ENCODE measurements around the gene ZNFX1. TPM values are rescaled to one million over a fixed set of nuclear protein-coding genes. Genes with fewer than 3 reads are reported as not detected.
"Not testable (repeated sequence)": the region's sequence is repeated elsewhere in the genome, so short reads cannot be mapped to it uniquely, and the experiment has no call there.

ZNFX1 gene
- polyA plus RNA-seq, 1 donor from 2014 or later = 5.4 TPM

DNA sequence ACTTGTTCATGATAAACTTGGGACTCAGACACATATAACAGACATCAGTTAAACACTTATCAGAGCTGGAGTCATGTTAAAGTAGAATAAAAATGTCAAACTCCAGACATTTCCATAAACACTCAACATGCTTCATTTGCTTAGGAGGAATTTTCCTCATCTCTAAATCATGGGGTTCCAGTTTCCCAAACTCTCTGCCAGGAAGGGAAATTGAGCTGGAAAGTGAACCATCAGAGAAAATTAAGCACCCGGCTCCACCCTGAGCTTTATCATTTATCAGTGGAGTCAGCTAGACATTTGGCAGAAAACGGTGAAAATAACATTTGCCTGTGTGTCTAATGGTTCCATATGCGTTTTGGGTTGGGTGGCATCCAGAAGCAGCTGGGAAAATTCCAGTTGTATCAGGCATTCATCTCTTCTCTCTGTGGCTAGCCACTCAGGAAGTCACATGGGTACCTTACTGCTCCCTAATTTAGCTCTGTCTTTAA is 25.3 kb upstream of the ZNFX1 start (continued):
- TF ChIP-seq EZH2 (IDR thresholded peaks at IDR 0.05; ENCODE audit: borderline replicate concordance, insufficient read depth, low read length, poor library complexity, severe bottlenecking) (no peak), EP300 (conservative IDR thresholded peaks at IDR 0.05; ENCODE audit: poor library complexity, severe bottlenecking) (no peak), MXI1 (conservative IDR thresholded peaks at IDR 0.05; ENCODE audit: poor library complexity, severe bottlenecking) (no peak), RAD21 (conservative IDR thresholded peaks at IDR 0.05) (no peak), POLR2AphosphoS5 (IDR thresholded peaks at IDR 0.05) (no peak)

DNA sequence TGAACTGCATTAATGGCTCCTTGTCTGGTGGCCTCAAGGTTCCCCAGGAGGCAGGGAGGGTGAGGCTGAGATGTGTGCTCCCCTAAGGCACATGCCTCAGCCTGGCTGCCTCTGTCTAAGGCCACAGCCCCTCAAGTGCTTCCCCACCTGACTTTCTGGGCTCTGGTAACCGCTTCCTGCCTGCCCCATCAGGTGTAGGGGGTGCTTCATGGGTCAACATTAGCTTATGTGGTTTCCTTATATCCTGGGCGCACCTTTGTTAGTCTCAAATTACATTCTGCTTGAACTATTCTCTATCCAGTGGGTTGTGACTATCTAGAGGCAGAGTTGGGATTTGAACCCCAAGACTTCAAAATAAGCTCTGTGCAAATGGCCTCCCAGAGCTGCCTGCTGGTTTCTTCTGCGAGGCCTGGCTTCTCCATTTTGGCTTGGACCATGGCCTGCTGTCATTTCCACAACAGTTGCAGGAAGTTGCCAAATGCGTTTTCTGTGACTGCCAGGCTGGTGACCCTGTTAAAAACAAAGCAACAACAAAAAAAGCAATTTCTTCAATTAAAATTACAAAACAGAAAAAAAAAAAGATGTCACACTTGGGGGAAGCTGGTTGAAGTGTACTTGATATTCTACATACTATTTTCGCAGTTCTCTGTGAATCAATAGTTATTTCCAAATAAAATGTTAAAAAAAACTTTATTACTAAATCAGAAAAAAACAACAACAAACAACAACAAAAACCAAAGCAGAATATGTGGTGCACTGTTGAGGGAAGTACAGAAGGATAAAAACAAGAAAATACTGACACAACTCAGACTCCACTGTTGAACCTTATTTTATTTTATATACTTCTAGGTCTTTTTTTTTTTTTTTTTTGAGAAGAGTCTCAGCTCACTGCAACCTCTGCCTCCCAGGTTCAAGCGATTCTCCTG is 20.0 kb upstream of the ZNFX1 start:
- Histone ChIP-seq H3K36me3 (ENCODE audit: insufficient read depth, low read length) (no peaks in the 10 kb centered on the region), H3K27ac (ENCODE audit: low read length) (no peak overlapping the region), H3K9me2 (ENCODE audit: insufficient read depth, low read length) (no peaks in the 10 kb centered on the region), H3K4me3 (ENCODE audit: low read length) (no peak overlapping the region), H3F3A (ENCODE audit: insufficient read depth, low read length, poor library complexity, severe bottlenecking) (no peaks in the 10 kb centered on the region), H2AFZ (ENCODE audit: low read depth, low read length) (no peak overlapping the region), H3K4me2 (ENCODE audit: low read length) (no peak overlapping the region), H4K20me1 (ENCODE audit: insufficient read depth) (no peaks in the 10 kb centered on the region), H3K9me3 (ENCODE audit: low read length) (no peaks in the 10 kb centered on the region), H3K27me3 (ENCODE audit: insufficient read depth, low read depth, low read length) (no peaks in the 10 kb centered on the region), H3K9ac (ENCODE audit: low read length) (no peak overlapping the region), H3K79me2 (replicated peaks; ENCODE audit: insufficient read depth, low read length) (no peaks in the 10 kb centered on the region)
- TF ChIP-seq TAF1 (IDR thresholded peaks at IDR 0.05; ENCODE audit: low read depth) (no peak), MXI1 (conservative IDR thresholded peaks at IDR 0.05; ENCODE audit: poor library complexity, severe bottlenecking) (no peak), RAD21 (conservative IDR thresholded peaks at IDR 0.05) (no peak), SMC3 (conservative IDR thresholded peaks at IDR 0.05; ENCODE audit: poor library complexity) (no peak), EZH2 (IDR thresholded peaks at IDR 0.05; ENCODE audit: borderline replicate concordance, insufficient read depth, low read length, poor library complexity, severe bottlenecking) (no peak), POLR2AphosphoS5 (IDR thresholded peaks at IDR 0.05) (no peak), EP300 (conservative IDR thresholded peaks at IDR 0.05; ENCODE audit: poor library complexity, severe bottlenecking) (no peak)
- TF ChIP-seq, protein P1, sequence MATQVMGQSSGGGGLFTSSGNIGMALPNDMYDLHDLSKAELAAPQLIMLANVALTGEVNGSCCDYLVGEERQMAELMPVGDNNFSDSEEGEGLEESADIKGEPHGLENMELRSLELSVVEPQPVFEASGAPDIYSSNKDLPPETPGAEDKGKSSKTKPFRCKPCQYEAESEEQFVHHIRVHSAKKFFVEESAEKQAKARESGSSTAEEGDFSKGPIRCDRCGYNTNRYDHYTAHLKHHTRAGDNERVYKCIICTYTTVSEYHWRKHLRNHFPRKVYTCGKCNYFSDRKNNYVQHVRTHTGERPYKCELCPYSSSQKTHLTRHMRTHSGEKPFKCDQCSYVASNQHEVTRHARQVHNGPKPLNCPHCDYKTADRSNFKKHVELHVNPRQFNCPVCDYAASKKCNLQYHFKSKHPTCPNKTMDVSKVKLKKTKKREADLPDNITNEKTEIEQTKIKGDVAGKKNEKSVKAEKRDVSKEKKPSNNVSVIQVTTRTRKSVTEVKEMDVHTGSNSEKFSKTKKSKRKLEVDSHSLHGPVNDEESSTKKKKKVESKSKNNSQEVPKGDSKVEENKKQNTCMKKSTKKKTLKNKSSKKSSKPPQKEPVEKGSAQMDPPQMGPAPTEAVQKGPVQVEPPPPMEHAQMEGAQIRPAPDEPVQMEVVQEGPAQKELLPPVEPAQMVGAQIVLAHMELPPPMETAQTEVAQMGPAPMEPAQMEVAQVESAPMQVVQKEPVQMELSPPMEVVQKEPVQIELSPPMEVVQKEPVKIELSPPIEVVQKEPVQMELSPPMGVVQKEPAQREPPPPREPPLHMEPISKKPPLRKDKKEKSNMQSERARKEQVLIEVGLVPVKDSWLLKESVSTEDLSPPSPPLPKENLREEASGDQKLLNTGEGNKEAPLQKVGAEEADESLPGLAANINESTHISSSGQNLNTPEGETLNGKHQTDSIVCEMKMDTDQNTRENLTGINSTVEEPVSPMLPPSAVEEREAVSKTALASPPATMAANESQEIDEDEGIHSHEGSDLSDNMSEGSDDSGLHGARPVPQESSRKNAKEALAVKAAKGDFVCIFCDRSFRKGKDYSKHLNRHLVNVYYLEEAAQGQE (IDR thresholded peaks at IDR 0.05; ENCODE audit: borderline replicate concordance) = no peak

DNA sequence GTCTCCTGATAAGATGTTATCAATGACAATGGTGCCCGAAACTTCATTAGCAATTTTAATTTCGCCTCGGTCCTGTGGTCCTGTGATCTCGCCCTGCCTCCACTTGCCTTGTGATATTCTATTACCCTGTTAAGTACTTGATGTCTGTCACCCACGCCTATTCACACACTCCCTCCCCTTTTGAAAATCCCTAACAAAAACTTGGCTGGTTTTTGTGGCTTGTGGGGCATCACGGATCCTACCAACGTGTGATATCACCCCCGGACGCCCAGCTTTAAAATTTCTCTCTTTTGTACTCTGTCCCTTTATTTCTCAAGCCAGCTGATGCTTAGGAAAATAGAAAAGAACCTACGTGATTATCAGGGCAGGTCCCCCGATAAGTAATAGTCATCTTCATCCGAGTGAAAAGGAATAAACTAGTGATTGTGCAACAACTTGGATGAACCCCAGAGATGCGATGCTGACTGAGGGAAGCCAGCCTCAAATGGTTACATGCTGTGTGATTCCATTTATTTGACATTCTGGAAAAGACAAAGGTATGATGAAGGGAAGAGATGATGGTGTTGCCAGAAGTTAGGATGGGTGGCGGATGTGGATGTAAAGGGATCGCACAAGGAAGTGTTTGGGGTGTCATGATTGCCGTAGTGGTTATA is 16.3 kb upstream of the ZNFX1 start:
- H3K4me2 ChIP-seq (ENCODE audit: low read length); H3K9ac ChIP-seq (ENCODE audit: low read length); H3K27me3 ChIP-seq (ENCODE audit: insufficient read depth, low read depth, low read length); H3K4me3 ChIP-seq (ENCODE audit: low read length); H4K20me1 ChIP-seq (ENCODE audit: insufficient read depth); H3F3A ChIP-seq (ENCODE audit: insufficient read depth, low read length, poor library complexity, severe bottlenecking); H2AFZ ChIP-seq (ENCODE audit: low read depth, low read length); H3K27ac ChIP-seq (ENCODE audit: low read length); H3K9me3 ChIP-seq (ENCODE audit: low read length); H3K79me2 ChIP-seq (replicated peaks; ENCODE audit: insufficient read depth, low read length); H3K9me2 ChIP-seq (ENCODE audit: insufficient read depth, low read length): not testable (repeated sequence)
- H3K36me3 ChIP-seq (ENCODE audit: insufficient read depth, low read length) = peaks cover 20% of the 10 kb centered on the region

Measured in neural cell (in vitro differentiated cells).